Transverse colon (tissue), 4 donors: ENCODE data around the gene ZNF580.

Source experiments
- CTCF ChIP-seq, 5 experiments: fragments of 200-600 bp in 3 of 5; fragments of 450-650 bp in 2 of 5; sonication (generic) in 3 of 5; IDR thresholded peaks; 1 replicate in 2 of 5; 2 replicates in 3 of 5; pipeline ENCODE4 v1.5.1; 2016 to 2017; ENCODE audit warnings: antibody characterized with exemption in 5 of 5, inconsistent platforms in 3 of 5, mild to moderate bottlenecking in 2 of 5, moderate library complexity in 1 of 5
- POLR2A ChIP-seq: fragments of 450-650 bp; IDR thresholded peaks from one replicate; pipeline ENCODE4 v1.6.1; 2016; ENCODE audit warnings: antibody characterized with exemption, mild to moderate bottlenecking, moderate library complexity
- POLR2AphosphoS5 ChIP-seq, 3 donors: sonication (generic); formaldehyde crosslinking; IDR thresholded peaks; one replicate each; pipeline ENCODE4 v1.6.1; 2016; ENCODE audit warnings: antibody characterized with exemption in 3 of 3

GRCh38 chr19:55616395-55616875 is 24.4 kb upstream of the ZNF580 start:
- TF ChIP-seq CTCF (IDR thresholded peaks at IDR 0.05) (no peak), POLR2A (no peak), POLR2AphosphoS5 (IDR thresholded peaks at IDR 0.05) (no peak)
